NB4 (cell line): ENCODE data around the gene PRDM13.
"Not testable (repeated sequence)": the region's sequence is repeated elsewhere in the genome, so short reads cannot be mapped to it uniquely, and the experiment has no call there.

Experiments
- MAX ChIP-seq: IDR thresholded peaks from 2 replicates; pipeline ENCODE4 v1.6.1; 2011; ENCODE audit warnings: low read depth, low read length
- MYC ChIP-seq: IDR thresholded peaks from 2 replicates; pipeline ENCODE4 v1.6.1; 2011; ENCODE audit warnings: low read depth, low read length
- POLR2A ChIP-seq: IDR thresholded peaks from 2 replicates; pipeline ENCODE4 v1.6.1; 2011; ENCODE audit warnings: mild to moderate bottlenecking; ENCODE audit not compliant: insufficient read length; ENCODE audit errors: extremely low read depth
- TF ChIP-seq, protein P1 (sequence below): IDR thresholded peaks from one replicate; pipeline ENCODE4 v1.5.1; 2012; ENCODE audit warnings: low read depth, low read length

GRCh38 chr6:99650091-99650571, 43.5 kb downstream of the PRDM13 start:
- TF ChIP-seq, protein P1, sequence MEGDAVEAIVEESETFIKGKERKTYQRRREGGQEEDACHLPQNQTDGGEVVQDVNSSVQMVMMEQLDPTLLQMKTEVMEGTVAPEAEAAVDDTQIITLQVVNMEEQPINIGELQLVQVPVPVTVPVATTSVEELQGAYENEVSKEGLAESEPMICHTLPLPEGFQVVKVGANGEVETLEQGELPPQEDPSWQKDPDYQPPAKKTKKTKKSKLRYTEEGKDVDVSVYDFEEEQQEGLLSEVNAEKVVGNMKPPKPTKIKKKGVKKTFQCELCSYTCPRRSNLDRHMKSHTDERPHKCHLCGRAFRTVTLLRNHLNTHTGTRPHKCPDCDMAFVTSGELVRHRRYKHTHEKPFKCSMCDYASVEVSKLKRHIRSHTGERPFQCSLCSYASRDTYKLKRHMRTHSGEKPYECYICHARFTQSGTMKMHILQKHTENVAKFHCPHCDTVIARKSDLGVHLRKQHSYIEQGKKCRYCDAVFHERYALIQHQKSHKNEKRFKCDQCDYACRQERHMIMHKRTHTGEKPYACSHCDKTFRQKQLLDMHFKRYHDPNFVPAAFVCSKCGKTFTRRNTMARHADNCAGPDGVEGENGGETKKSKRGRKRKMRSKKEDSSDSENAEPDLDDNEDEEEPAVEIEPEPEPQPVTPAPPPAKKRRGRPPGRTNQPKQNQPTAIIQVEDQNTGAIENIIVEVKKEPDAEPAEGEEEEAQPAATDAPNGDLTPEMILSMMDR = not testable (repeated sequence)
- not testable (repeated sequence) for TF ChIP-seq POLR2A, MAX, MYC
